GM20000 (cell line): ENCODE results near the gene KPNA4.

Source experiments
- DNase-seq: peaks from one replicate; pipeline ENCODE4 v3.0.0; 2012; ENCODE audit warnings: low spot score
- CTCF ChIP-seq: IDR thresholded peaks from 2 replicates; pipeline ENCODE4 v1.5.1; 2012; ENCODE audit warnings: mild to moderate bottlenecking, control low read depth; ENCODE audit errors: extremely low read depth, missing control alignments

KPNA4 gene

DNA sequence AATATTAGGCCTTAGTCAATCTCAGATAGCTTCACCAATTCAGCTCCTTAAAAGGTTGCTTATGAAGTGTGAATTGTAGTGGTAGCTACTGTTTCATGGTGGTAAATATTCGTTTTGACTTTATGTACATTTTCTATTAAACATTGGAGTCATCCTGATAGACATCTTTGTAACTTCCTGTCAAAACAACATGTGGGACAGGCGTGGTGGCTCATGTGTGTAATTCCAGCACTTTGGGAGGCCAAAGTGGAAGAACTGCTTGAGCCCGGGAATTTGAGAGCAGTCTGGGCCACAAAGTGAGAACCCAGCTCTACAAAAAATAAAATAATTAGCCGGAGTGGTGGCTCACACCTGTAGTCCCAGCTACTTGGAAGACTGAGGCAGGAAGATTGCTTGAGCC lies 113.8 kb downstream of the KPNA4 start:
- no peak for TF ChIP-seq CTCF
- DNase-seq: no peak

GRCh38 chr3:160450846-160451245 lies 114.5 kb downstream of the KPNA4 start:
- no peak for TF ChIP-seq CTCF
- no peak for DNase-seq

DNA sequence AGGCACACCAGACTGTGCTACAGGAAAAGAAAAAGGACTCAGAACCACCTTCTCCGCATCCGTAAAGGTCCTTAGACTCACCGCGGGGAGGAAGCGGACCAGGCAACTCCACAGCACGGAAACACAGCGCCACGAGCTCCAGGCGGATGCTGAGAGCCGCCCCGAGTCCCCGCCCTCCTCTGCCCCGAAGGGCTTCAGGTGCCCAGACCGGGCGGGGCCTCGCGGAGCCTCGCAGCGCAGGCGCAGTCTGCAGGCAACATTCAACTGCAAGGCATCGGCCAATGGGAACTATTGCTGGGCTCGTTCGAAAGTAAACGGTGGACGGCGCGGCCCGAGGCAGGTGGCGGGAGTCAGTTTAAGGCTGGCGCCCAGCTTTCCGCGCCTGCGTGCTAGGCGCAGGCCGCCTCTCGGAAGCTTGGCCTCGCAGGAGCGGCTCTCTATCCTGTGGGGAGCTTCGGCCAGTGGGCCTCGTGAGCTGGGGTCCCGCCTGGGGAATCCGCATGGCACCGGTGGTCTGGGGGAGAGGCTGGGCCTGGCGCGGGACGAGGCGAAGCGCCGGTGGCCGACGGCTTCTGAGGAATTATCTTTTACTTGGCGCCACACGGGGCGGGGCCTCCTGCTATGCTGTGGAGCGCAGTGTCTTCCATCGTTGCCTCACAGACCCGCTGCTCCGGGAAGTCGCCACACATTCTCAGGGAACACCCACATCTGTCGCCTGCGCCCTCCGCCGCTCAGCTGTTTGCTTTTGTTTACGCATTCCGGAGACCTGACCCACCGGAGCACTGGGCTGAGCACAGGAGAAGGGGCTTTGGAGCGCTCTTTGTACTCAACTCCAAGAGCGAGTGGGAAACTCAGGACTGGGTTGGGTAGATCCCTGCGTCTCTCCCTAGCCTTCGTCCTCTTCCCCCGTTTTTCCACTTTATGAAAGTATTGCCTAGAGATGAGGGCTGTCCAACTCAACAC lies 115.5 kb downstream of the KPNA4 start, which contains the start of gene TRIM59:
Gene TRIM59, minus strand, starts transcription at position 151 of the 963 bp plus-strand sequence. CDS start 10,603 bp downstream, outside the sequence.
- peak; percentile 98 for DNase-seq

GRCh38 chr3:160448845-160449635 lies 116.3 kb downstream of the KPNA4 start:
- DNase-seq: peak; percentile 68
- no peak for TF ChIP-seq CTCF

More for the DNA sequence above, 115.5 kb downstream of the KPNA4 start, which contains the start of gene TRIM59:
- no peak for TF ChIP-seq CTCF

GRCh38 chr3:160447544-160447943 lies 117.8 kb downstream of the KPNA4 start:
- DNase-seq: no peak
- TF ChIP-seq CTCF: no peak

DNA sequence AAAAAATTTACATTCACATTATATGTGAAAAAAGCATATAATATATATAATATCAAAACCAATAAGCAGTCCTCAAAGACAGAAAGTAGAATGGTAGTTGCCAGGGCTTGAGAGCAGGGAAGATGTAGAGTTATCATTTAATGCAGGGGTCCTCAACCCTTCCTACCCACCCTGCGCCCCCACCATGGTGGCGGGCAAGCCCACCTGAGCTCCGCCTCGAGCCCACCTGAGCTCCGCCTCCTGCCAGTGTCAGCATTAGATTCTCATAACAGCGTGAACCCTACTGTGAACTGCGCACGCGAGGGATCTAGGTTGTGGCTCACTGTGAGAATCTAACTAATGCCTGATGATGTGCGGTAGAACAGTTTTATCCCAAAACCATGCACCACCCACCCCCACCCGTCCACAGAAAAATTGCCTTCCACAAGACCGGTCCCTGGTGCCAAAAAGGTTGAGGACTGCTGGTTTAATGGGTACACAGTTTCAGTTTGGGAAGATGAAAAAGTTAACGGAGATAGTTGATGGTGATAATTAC lies 118.8 kb downstream of the KPNA4 start:
- no peak for DNase-seq
- TF ChIP-seq CTCF: no peak
